HEK293 (cell line): ENCODE data around the gene WDHD1.

Source experiments
- CTCF ChIA-PET: fragments of 350-600 bp; formaldehyde crosslinking; extraction: SDS; loops from one replicate; lab custom pipeline; 2021; ENCODE audit warnings: antibody characterized with exemption; lab: Yijun Ruan, JAX
- POLR2A ChIA-PET: fragments of 300-600 bp; formaldehyde crosslinking; extraction: SDS; loops from one replicate; lab custom pipeline; 2020; ENCODE audit warnings: antibody characterized with exemption, inconsistent platforms; lab: Yijun Ruan, JAX
- H3K27ac ChIP-seq: fragments of 200-500 bp; sonication (Bioruptor generic); 2 replicates; pipeline ENCODE4 v1.5.1; 2014; ENCODE audit warnings: low read depth, low read length, control low read depth, inconsistent platforms; ENCODE audit errors: extremely low read depth
- H3K36me3 ChIP-seq, 2 experiments: fragments of 200-500 bp in 1 of 2; sonication (Bioruptor generic) in 1 of 2; 1 replicate in 1 of 2; 2 replicates in 1 of 2; pipeline ENCODE4 v1.5.1; 2014 to 2017; ENCODE audit warnings: inconsistent platforms in 2 of 2, low read length in 2 of 2; ENCODE audit not compliant: control insufficient read depth in 2 of 2, insufficient read depth in 1 of 2
- H3K4me1 ChIP-seq: fragments of 200-500 bp; sonication (Bioruptor generic); 2 replicates; pipeline ENCODE4 v1.5.1; 2014; ENCODE audit warnings: mild to moderate bottlenecking, low read length, inconsistent platforms; ENCODE audit not compliant: control insufficient read depth, insufficient read depth
- H3K4me3 ChIP-seq: 2 replicates; pipeline ENCODE4 v1.5.1; 2011; ENCODE audit warnings: low read depth, mild to moderate bottlenecking, control low read depth, low read length, moderate library complexity
- H3K9me3 ChIP-seq: fragments of 200-500 bp; sonication (Bioruptor generic); 2 replicates; pipeline ENCODE4 v1.5.1; 2014; ENCODE audit warnings: low read depth, low read length, inconsistent platforms; ENCODE audit not compliant: control insufficient read depth, insufficient read depth
- GFI1B ChIP-seq: fragments of 450-650 bp; formaldehyde crosslinking; IDR thresholded peaks from 2 replicates; pipeline ENCODE4 v1.5.1; 2016; ENCODE audit warnings: missing biosample characterization, missing genetic modification characterization
- GLIS1 ChIP-seq: fragments of 450-650 bp; formaldehyde crosslinking; IDR thresholded peaks from 2 replicates; pipeline ENCODE4 v1.5.1; 2016; ENCODE audit warnings: missing biosample characterization, missing genetic modification characterization
- KLF7 ChIP-seq: fragments of 450-650 bp; formaldehyde crosslinking; IDR thresholded peaks from 2 replicates; pipeline ENCODE4 v1.5.1; 2016; ENCODE audit warnings: missing biosample characterization, missing genetic modification characterization, borderline replicate concordance
- SP7 ChIP-seq: fragments of 450-650 bp; formaldehyde crosslinking; IDR thresholded peaks from 2 replicates; pipeline ENCODE4 v1.5.1; 2016; ENCODE audit warnings: missing biosample characterization, missing genetic modification characterization
- TCF7L2 ChIP-seq: IDR thresholded peaks from 2 replicates; pipeline ENCODE4 v1.6.1; 2011; ENCODE audit warnings: low read depth, mild to moderate bottlenecking, inconsistent platforms, low read length, moderate library complexity, borderline replicate concordance
- YY1 ChIP-seq: fragments of 450-650 bp; formaldehyde crosslinking; IDR thresholded peaks from 2 replicates; pipeline ENCODE4 v1.5.1; 2018; ENCODE audit warnings: missing biosample characterization, missing genetic modification characterization
- ZBTB1 ChIP-seq: fragments of 450-650 bp; formaldehyde crosslinking; IDR thresholded peaks from 2 replicates; pipeline ENCODE4 v1.5.1; 2016; ENCODE audit warnings: missing biosample characterization, missing genetic modification characterization
- ZBTB17 ChIP-seq: fragments of 450-650 bp; formaldehyde crosslinking; IDR thresholded peaks from 2 replicates; pipeline ENCODE4 v1.5.1; 2016; ENCODE audit warnings: missing biosample characterization, missing genetic modification characterization
- ZFP41 ChIP-seq: fragments of 450-650 bp; formaldehyde crosslinking; IDR thresholded peaks from 2 replicates; pipeline ENCODE4 v1.5.1; 2016; ENCODE audit warnings: missing biosample characterization, missing genetic modification characterization, borderline replicate concordance
- ZNF138 ChIP-seq: fragments of 450-650 bp; formaldehyde crosslinking; IDR thresholded peaks from 2 replicates; pipeline ENCODE4 v1.5.1; 2016; ENCODE audit warnings: missing biosample characterization, missing genetic modification characterization, borderline replicate concordance
- ZNF202 ChIP-seq: fragments of 450-650 bp; formaldehyde crosslinking; IDR thresholded peaks from 2 replicates; pipeline ENCODE4 v1.5.1; 2016; ENCODE audit warnings: missing biosample characterization, missing genetic modification characterization, borderline replicate concordance
- ZNF211 ChIP-seq: fragments of 450-650 bp; formaldehyde crosslinking; IDR thresholded peaks from 2 replicates; pipeline ENCODE4 v1.5.1; 2016; ENCODE audit warnings: low read depth, missing biosample characterization, missing genetic modification characterization
- ZNF324 ChIP-seq: fragments of 450-650 bp; formaldehyde crosslinking; IDR thresholded peaks from 2 replicates; pipeline ENCODE4 v1.5.1; 2016; ENCODE audit warnings: missing biosample characterization, missing genetic modification characterization
- ZNF37A ChIP-seq: fragments of 450-650 bp; IDR thresholded peaks from 2 replicates; pipeline ENCODE4 v1.5.1; 2018; ENCODE audit warnings: missing biosample characterization, missing genetic modification characterization
- ZNF423 ChIP-seq: fragments of 450-650 bp; formaldehyde crosslinking; IDR thresholded peaks from 2 replicates; pipeline ENCODE4 v1.5.1; 2016; ENCODE audit warnings: missing biosample characterization, missing genetic modification characterization
- ZNF600 ChIP-seq: fragments of 450-650 bp; formaldehyde crosslinking; IDR thresholded peaks from 2 replicates; pipeline ENCODE4 v1.5.1; 2016; ENCODE audit warnings: missing biosample characterization, missing genetic modification characterization
- ZNF623 ChIP-seq: fragments of 450-650 bp; formaldehyde crosslinking; IDR thresholded peaks from 2 replicates; pipeline ENCODE4 v1.5.1; 2016; ENCODE audit warnings: missing biosample characterization, missing genetic modification characterization
- ZNF664 ChIP-seq: fragments of 450-650 bp; formaldehyde crosslinking; IDR thresholded peaks from 2 replicates; pipeline ENCODE4 v1.5.1; 2016; ENCODE audit warnings: missing biosample characterization, missing genetic modification characterization
- ZNF701 ChIP-seq: fragments of 450-650 bp; formaldehyde crosslinking; IDR thresholded peaks from 2 replicates; pipeline ENCODE4 v1.5.1; 2016; ENCODE audit warnings: missing biosample characterization, missing genetic modification characterization
- ZNF843 ChIP-seq: fragments of 450-650 bp; formaldehyde crosslinking; IDR thresholded peaks from 2 replicates; pipeline ENCODE4 v1.5.1; 2016; ENCODE audit warnings: missing biosample characterization, missing genetic modification characterization
- TF ChIP-seq, protein P1 (sequence below): sonication (generic); formaldehyde crosslinking; IDR thresholded peaks from 2 replicates; pipeline ENCODE4 v1.8.1; 2022; ENCODE audit warnings: mild to moderate bottlenecking, moderate library complexity, missing genetic modification reagents
- TF ChIP-seq, protein P2 (sequence below): fragments of 450-650 bp; formaldehyde crosslinking; IDR thresholded peaks from 2 replicates; pipeline ENCODE4; 2016; ENCODE audit warnings: missing biosample characterization, missing genetic modification characterization
- TF ChIP-seq, protein P3 (sequence below): fragments of 450-650 bp; formaldehyde crosslinking; IDR thresholded peaks from 2 replicates; pipeline ENCODE4 v1.5.1; 2016; ENCODE audit warnings: missing biosample characterization, missing genetic modification characterization
- TF ChIP-seq, protein P4 (sequence below): fragments of 450-650 bp; formaldehyde crosslinking; IDR thresholded peaks from 2 replicates; pipeline ENCODE4 v1.5.1; 2017; ENCODE audit warnings: missing biosample characterization, missing genetic modification characterization
- TF ChIP-seq, protein P5 (sequence below): fragments of 450-650 bp; formaldehyde crosslinking; optimal IDR thresholded peaks from 2 replicates; pipeline ENCODE3; 2016; ENCODE audit warnings: missing biosample characterization, mild to moderate bottlenecking, missing genetic modification characterization

WDHD1 gene

DNA sequence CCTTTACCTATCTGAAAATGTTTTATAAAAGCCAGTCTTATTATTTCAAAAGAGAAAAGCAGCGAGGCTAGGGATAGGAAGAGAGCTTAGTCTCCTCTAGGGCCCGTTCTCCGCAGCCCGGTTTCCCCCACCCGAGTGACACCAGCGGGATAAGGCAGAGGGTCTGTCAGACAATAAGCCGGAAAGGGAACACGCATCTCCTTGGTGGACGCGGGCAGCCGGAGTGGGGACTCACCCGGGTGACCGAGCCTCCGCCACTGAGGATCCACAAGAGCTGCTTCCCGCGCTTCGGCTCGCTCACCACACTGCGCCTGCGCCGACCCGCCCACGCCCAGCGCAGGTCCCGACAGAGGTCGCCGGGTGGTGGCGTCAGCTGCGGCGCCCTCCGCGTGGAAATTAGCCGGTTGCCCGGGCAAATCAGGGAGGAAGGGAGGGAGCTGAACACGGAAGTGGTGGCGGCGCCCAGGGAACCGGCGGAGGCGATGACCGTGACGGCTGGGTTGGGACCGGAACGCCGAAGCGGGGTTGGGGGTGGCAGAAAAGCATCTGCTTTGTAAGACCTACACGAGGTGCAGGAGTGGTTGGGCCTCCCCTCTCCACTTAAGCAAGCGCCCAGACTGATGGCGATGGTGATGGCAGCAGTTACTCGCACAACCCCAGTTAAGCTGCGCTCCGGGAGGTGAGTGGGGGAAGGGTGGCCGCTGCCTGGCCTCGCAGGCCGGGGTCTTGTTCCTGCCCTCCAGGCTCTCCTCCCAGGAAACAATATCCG is at the start of gene WDHD1, which contains the start of gene SOCS4 (continued):
- peak; percentile 92 for TF ChIP-seq ZNF600 (tag by site-specific recombination)
- 0 out of 2 replicates have a peak, but pooled peaks have one; percentile 7 for TF ChIP-seq GFI1B (tag by site-specific recombination)
- peak; percentile 97 for TF ChIP-seq GLIS1 (tag by site-specific recombination)
- TF ChIP-seq KLF7: peak; percentile 57; the same call in 1 of the 2 replicates
- peak; percentile 83; the same call in 1 of the 2 replicates for TF ChIP-seq SP7 (tag by site-specific recombination)
- TF ChIP-seq, protein P1, sequence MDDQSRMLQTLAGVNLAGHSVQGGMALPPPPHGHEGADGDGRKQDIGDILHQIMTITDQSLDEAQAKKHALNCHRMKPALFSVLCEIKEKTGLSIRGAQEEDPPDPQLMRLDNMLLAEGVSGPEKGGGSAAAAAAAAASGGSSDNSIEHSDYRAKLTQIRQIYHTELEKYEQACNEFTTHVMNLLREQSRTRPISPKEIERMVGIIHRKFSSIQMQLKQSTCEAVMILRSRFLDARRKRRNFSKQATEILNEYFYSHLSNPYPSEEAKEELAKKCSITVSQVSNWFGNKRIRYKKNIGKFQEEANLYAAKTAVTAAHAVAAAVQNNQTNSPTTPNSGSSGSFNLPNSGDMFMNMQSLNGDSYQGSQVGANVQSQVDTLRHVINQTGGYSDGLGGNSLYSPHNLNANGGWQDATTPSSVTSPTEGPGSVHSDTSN (CRISPR knock-in tag): peak; percentile 64; the same call in 1 of the 2 replicates
- TF ChIP-seq YY1 (tag by site-specific recombination): peak; percentile 80; the same call in 1 of the 2 replicates
- TF ChIP-seq TCF7L2: no peak
- TF ChIP-seq ZNF211 (tag by site-specific recombination): no peak
- TF ChIP-seq, all 188 proteins: peak for 73

DNA sequence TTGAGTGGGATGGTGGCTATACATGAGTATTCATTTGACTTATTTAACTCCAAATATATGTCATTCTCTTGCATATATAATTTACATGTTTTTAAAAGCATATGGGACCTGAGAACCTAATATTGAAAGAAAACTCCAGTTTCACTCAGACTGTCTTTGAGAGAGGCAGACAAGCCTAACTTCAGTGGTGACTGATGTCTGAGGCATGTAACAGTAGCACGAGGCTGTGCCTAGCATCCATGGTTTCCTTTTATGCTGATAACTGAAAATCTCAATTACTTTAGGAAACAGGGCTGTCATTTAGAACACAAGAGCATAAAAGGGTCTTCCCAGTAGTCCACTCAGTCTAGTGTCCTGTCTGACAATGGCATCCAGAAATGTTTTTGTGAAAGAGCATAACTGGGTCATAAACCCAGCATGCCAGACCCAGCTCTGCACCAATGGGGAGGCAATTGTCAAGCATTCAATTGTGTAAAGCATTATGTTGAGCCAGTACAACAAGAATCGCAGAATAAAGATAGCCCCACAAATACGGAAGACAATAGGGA is 48.8 kb upstream of the WDHD1 start:
- TF ChIP-seq ZNF701 (no peak), ZNF843 (tag by site-specific recombination) (no peak), ZBTB1 (no peak), ZNF664 (tag by site-specific recombination) (no peak), ZBTB17 (tag by site-specific recombination) (no peak), ZNF623 (tag by site-specific recombination) (no peak), ZNF37A (no peak), ZNF138 (tag by site-specific recombination) (no peak), ZNF423 (no peak), ZNF324 (tag by site-specific recombination) (no peak), ZNF202 (tag by site-specific recombination) (no peak), ZFP41 (tag by site-specific recombination) (no peak)
- TF ChIP-seq, protein P2, sequence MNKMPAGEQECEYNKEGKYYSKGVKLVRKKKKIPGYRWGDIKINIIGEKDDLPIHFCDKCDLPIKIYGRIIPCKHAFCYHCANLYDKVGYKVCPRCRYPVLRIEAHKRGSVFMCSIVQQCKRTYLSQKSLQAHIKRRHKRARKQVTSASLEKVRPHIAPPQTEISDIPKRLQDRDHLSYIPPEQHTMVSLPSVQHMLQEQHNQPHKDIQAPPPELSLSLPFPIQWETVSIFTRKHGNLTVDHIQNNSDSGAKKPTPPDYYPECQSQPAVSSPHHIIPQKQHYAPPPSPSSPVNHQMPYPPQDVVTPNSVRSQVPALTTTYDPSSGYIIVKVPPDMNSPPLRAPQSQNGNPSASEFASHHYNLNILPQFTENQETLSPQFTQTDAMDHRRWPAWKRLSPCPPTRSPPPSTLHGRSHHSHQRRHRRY (tag by site-specific recombination): no peak
- TF ChIP-seq, protein P3, sequence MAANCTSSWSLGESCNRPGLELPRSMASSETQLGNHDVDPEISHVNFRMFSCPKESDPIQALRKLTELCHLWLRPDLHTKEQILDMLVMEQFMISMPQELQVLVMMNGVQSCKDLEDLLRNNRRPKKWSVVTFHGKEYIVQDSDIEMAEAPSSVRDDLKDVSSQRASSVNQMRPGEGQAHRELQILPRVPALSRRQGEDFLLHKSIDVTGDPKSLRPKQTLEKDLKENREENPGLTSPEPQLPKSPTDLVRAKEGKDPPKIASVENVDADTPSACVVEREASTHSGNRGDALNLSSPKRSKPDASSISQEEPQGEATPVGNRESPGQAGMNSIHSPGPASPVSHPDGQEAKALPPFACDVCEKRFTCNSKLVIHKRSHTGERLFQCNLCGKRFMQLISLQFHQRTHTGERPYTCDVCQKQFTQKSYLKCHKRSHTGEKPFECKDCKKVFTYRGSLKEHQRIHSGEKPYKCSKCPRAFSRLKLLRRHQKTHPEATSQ (tag by site-specific recombination): no peak
- TF ChIP-seq, protein P4, sequence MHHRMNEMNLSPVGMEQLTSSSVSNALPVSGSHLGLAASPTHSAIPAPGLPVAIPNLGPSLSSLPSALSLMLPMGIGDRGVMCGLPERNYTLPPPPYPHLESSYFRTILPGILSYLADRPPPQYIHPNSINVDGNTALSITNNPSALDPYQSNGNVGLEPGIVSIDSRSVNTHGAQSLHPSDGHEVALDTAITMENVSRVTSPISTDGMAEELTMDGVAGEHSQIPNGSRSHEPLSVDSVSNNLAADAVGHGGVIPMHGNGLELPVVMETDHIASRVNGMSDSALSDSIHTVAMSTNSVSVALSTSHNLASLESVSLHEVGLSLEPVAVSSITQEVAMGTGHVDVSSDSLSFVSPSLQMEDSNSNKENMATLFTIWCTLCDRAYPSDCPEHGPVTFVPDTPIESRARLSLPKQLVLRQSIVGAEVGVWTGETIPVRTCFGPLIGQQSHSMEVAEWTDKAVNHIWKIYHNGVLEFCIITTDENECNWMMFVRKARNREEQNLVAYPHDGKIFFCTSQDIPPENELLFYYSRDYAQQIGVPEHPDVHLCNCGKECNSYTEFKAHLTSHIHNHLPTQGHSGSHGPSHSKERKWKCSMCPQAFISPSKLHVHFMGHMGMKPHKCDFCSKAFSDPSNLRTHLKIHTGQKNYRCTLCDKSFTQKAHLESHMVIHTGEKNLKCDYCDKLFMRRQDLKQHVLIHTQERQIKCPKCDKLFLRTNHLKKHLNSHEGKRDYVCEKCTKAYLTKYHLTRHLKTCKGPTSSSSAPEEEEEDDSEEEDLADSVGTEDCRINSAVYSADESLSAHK (tag by site-specific recombination): no peak
- TF ChIP-seq, protein P5, sequence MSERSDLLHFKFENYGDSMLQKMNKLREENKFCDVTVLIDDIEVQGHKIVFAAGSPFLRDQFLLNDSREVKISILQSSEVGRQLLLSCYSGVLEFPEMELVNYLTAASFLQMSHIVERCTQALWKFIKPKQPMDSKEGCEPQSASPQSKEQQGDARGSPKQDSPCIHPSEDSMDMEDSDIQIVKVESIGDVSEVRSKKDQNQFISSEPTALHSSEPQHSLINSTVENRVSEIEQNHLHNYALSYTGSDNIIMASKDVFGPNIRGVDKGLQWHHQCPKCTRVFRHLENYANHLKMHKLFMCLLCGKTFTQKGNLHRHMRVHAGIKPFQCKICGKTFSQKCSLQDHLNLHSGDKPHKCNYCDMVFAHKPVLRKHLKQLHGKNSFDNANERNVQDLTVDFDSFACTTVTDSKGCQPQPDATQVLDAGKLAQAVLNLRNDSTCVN: no peak
- TF ChIP-seq, all 188 proteins: peak for 0
- Histone ChIP-seq H3K4me3 (no peak overlapping the region), H3K27ac (no peak overlapping the region), H3K4me1 (no peaks in the 10 kb centered on the region), H3K9me3 (no peaks in the 10 kb centered on the region), H3K36me3 (no peaks in the 10 kb centered on the region)
- ChIA-PET CTCF (interaction anchor here (1.0 to 1.7 kb wide), 2 partner anchors 14 to 45 kb away, joined by 4 to 5 read pairs; no protein-coding TSS in a partner anchor), POLR2A (no interaction called here)
